DMS 273 (cell line): ENCODE measurements around the gene KCNS1.

Source experiments
- DNase-seq: peaks from one replicate; lab custom pipeline; 2025; ENCODE audit not compliant: unreplicated experiment; lab: John Stamatoyannopoulos, UW

The KCNS1 gene

DNA sequence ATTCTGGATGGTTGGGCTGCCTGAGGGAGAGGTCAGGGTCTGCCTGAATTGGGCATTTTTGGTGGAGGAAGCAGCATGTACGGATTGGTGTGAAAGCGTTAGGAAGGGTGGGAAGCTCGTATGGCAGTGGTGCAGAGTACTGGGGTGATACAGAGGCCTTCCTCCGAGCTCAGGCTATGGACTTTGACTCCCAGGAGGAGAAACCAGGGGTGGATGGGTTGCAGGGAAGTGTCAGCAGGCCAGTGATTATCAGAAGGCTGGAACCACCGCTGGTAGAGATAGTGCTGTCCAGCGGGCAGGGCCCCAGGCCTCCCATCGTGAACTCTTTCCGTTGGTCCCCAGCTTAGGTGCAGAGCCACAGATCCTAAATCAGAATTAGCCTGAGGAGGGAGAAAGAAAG is 8.7 kb upstream of the KCNS1 start:
- DNase-seq: no peak

DNA sequence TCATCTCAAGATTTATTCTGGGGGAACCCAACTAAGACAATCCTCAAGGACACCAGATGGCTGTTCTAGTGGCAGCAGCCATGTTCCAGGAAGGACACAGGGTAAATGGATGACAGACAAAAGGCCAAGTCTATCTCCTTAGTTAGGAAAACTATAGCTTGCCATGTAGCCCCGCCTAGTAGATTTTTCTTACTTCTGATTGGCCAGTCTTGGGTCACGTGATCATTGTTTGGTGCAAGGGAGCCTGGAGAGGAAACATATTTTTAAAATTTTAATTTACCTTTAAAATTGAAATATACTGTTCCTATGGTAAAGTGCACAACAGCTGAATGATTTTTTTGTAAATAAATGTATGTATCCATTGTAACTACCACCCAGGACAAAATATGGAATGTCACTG is 4.4 kb upstream of the KCNS1 start:
- no peak for DNase-seq

DNA sequence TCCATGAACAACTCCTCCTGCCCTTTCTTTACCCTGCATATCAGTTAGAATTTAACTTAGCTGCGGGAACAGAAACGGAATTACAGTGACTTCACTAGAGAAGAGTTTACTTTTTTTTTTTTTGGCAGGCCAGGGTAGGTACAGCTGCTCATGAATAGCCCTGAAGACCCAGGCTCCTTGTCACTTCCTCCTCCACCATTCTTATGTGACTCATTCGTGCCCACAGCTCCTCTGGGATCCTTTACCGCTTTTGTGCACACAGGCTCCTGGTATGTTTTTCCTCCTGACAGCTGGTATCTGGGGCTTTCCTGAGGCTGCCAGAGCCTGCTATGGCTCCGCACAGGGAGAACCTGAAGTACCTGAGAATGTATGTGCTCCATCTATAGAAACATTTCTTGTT is 3.9 kb upstream of the KCNS1 start:
- DNase-seq: peak; percentile 42

DNA sequence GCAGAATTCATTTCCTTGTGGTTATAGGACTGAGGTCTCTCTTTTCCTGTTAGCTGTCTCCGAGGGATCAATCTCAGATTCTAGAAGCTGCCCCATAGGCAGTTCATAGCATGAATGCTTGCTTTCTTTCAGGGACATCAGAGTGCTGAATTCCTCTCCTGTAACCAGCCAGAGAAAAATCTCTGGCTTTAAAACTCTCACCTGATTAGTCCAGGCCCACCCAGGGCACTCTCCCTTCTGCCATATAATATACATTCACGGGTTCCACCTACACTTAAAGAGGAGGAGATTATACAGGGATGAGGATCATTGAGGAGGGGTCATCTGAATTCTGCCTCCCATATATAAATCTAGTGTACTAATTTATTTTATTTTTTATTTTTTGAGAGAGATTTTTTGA is 2.1 kb upstream of the KCNS1 start:
- DNase-seq: no peak

DNA sequence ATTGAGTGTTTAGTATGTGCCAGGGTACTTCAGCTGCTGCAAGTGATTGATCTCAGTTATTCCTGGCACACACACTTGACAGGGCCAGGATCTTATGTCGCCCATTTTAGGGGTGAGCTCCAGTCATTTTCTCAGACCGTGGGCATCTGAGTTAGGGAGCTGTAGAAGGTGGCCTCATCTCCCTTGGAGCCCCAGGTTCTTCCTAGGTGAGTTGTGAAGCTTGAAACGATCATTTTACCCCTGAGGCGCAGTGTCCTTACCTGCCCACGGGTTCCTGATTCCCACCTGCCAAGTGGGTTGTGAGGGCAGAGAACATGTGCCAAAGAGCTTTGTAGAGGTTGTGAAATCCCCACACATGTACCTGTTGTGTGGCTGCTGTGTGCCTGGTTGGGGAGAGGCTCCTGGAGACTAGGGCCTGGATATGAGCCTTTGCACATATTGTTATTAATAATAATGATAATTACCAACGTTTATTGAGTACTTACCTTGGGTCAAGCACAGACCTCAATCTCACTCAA is 465 bp upstream of the KCNS1 start:
- no peak for DNase-seq

DNA sequence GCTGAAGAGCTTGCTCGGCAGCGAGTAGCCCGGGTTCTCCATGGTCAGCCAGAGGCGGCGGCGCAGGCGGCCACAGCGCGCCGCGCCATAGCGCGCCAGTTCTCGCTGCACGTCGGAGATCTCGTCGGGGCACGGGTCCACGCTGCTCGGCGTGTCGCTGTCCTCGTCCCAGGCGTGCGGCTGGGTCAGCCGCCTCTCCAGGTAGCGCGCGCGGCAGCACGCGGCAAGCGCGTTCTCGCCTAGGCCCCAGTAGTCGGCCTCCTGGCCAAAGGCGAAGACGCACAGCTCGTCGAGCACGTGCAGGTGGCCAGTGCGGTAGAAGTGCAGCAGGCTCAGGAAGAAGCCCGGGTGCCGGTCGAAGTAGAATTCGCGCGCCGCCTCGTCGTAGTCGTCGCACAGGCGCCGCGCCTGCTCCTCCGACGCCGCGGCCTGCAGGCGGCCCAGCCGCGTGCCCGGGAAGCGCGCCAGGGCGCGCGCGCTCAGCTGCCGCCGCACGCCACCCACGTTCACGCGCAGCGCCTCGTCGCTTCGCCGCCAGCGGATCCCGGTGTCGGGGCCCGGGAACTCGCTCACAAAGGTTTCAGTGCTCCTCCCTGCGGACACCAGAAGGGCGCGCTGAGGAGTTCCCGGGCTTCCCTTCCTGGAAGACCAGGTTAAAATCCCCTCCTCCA is 2.7 kb downstream of the KCNS1 start:
- peak; percentile 77 for DNase-seq

DNA sequence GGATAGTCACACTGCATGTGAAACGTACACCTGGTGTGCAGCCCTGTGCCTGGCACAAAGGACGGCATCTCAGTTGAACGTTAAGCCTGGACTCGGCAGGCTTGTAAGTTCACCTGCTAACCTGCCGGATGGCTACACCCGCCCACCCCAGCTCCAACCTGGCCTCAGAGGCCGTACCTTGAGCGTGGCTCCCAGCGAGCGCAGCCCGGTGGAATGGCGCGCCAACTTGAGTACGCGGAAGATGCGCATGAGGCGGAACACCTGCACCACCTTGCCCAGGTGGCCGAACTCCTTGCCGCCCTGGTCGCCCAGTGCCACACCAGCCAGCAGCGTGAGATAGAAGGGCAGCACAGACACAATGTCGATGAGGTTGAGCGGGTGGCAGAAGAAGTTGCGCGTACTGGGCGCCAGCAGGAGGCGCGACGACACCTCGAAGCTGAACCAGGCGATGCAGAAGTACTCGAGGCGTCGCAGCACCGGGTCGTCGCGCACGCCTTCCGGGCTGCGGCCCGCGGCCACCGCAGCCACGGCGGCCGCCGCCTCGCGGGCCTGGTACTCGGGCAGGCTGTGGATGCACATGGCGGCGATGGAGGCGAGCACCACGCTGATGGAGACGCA is 3.3 kb downstream of the KCNS1 start:
- DNase-seq: no peak

DNA sequence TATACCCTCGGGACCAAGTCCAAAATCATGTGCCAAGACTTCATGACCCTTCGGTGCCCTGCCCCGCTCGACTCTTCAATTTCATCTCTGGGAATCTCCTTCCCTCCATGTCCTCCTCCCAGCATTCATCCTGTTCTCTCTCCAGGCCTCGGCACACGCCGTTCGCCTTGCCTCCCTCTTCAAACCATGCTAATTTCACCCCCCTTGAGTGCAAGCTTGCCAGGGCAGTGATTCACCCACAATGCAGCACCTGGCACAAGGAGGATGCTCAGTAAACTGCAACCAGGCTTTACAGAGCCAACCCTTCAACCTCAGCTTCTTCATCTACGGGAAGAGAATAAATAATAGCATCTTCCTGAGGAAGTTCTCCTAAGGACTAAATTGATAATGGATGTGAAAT is 4.1 kb downstream of the KCNS1 start:
- DNase-seq: no peak

DNA sequence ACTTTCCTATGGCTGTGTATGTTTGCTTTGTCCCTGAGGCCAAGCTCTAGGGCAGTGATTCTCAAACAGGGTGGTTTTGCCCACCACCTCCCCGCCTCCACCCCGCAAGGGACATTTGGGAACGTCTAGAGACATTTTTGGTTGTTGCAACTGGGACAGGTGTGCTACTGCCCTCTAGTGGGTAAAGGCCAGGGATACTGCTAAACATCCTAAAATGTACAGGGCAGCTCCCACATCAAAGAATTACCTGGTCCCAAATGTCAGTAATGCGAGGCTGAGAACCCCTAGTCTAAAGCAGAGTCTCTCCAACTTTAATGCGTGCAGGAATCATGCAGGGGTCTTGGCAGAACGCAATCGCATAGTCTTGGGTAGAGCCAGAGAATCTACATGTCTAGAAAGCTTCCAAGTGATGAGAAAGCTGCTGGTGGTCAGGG is 5.1 kb downstream of the KCNS1 start:
- peak; percentile 83 for DNase-seq

DNA sequence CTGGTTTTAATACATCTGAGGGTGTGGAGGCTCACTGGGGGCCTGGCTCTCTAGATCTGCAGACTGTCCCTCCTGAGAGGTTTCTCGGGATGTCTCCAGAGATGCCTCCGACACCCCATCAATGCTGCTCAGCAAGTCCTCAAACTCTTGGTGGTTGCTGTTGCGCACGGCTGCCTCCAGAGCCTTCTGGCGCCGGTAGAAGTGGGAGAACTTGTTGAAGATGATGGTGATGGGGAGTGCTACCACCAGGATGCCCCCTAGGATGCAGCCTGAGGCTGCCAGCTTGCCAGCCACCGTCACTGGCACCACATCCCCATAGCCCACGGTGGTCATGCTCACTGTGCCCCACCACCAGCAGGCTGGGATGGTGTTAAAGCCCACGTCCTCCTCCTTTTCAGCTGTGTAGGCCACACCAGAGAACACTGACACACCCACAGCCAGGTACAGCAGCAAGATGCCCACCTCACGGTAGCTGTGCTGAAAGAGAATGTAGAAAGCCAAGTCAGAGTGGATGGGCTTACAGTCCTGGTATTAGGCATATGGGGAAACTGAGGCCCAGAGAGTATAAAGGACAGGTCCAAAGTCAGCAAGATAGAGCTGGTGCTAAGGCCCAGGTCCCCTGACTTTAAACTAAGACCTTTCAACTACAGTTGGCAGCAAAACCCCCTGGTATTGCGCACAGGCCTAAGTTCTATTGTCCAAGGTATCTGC is 5.9 kb downstream of the KCNS1 start:
- no peak for DNase-seq

DNA sequence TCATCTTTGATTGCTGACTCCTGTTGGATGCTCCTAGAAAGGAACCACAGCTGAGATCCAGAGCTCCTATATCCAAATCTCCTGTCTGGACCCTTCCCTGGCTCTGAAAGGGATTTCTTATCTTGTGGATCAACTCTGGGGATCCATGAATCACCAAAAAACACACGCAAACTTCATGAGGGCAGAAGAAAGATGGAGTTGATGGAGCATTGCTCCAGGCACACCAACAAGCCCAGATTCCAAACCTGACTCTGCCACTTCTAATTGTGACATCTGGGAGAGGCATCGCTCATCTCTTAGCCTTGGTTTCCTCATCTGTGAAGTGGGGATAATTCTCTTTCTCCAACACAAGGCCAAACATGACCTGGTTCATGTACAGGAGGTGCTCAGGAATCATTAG is 6.7 kb downstream of the KCNS1 start:
- no peak for DNase-seq

DNA sequence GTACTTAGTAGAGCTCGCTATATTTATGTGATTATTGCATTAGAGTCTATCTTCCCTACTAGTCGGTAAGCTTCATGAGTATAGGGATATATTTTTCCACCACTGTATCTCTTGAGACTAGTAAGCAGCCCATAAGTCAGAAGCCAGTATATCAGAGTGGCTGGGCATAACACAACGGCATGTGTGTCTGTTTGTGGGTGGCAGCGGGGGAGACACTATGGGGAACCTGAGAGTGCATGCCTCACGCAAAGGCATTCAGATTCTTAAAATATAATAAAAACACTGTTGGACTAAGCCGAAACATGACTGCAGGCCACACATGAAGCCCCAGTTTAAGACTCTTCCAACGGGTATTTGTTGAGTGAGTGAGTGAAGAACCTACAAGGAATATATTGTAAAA is 8.0 kb downstream of the KCNS1 start:
- DNase-seq: no peak

DNA sequence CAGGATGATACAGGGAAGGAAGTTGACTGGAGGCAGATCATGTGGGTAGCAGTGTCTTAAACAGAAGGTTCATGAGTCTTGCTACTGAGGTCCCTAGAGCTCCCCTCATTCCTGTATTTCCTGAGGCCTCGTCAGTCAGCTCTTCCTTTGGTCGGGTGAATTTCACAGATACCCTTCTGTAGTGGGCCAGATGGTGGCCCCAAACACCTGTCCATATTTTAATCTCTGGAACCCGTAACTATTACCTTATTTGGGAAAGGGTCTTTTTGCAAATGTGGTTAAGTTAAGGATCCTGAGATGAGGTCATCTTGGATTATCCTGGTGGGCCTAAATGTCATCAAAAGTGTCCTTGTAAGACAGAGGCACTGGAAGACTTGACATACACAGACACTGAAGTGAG is 9.6 kb downstream of the KCNS1 start:
- peak; percentile 51 for DNase-seq

DNA sequence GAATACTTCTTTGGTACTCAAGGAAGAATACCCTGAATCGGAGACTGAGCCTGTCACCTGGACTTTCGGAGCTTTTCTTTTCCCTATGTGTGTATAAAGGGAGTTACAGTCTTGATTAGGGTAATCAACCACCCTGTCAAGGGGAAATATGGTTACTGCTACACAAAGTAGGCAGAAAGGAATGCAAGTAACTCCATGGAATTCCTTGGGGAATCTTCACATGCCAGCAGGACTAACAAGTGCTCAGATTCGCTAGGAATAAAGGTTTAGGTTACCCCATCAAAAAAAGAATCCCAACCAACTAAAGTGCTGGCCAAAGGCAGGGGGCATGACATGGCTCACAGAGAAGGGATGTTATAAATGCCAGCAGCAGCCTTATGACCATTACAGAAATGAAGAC is 10.4 kb downstream of the KCNS1 start:
- DNase-seq: no peak

DNA sequence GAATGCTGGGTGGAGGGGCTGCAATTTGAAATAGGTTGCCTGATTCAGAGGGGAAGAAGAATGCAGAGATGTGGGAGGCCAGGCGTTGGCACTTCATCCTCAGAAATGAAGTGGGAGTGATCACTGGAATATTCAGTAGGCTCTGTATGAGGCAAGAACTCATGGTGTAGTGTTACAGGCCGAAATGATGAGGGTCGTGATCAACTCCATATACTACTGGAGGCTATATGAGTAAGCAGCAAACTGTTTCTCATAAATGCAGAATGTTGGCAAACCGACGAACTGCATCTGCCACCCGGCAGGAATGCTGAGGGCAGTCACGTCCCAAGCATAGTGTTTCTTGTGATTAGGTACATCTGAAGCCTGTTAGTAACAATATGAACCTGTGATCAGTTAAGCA is 12.7 kb downstream of the KCNS1 start:
- no peak for DNase-seq

DNA sequence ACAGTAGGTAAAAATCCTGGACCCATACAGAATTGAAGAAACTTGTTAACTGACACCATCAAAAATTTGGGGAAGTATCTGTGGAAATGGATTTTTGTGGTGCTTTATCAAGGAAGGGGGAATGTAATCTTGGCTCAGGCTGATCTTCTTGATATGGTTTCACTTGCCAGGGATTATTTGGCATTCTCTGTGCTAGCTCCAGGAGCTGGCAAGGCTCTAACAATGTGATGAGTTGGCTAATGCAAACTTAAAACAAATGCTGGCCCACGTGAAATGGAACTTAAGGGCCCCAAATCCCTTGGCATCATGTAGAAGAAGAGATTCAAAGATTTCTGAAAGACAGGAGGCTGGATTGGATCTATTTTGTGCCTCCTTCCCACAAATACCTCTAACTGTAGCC is 13.1 kb downstream of the KCNS1 start:
- no peak for DNase-seq

DNA sequence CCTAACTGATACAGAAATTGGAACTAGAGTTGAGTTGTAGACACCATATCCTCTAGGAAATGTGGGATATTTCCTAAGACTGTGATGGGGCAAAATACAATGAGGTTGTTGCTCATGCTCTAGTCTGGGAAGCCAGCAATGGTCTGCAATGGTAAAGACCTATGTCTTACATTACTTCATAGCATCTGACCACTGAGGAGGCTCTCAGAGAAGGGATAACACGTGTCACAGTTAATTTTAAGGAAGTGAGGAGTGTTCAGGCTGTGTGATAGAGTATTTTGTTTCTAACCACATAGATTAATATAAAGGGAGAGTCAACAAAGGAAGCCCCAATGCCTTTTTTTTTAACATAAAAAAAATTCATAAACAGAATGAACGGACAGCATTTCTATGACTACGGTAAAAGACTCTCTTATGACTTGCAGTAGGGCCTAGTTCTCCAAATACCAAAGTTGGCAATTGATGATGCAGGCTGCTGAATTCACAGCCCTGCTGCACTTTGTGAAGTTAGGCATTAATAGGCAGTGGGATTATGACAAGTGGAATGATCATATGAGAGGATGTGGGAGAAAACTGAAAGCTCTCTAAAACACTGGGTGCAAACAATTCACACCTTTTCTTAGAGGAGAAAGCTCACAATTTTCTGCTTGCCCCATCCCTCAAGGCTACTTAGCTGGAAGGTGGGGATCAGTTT is 13.7 kb downstream of the KCNS1 start:
- no peak for DNase-seq

DNA sequence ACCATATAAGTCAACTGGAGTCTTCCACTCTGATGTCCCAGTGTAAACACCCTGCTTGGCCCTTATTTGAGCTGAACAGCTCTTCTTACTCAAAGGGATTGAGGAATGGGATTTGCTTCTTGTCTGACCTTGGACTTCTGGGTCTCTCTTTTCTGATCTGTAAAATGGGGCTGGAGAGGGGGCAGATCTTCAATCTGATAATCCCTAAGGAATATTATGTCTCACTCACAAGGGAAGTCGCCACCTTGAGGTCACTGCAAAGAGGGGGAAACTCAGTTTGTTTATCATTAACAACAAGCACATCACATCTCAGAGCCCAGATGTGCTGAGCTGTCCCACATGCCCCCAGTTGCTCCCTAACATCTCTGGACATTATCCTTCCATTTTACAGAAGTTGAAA is 15.1 kb downstream of the KCNS1 start:
- DNase-seq: no peak

DNA sequence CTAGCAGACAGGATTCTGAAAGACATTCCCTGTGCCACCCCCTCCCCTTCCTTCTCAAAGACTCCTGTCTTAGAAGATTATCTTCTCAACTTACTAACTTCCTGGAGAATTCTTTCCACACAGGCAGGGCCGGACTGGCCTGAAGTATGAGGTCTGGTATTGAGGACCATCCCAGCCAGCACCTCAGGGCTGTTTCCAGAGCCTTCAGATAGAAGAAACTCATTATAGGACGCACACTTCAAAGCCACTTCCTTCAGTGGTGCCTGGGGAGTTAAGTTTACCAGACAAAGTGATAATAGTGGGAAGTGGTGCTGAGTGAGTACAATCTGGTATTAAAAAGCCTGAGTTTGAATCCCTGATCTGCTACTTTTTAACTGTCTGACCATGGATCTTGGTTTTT is 15.6 kb downstream of the KCNS1 start:
- DNase-seq: no peak

DNA sequence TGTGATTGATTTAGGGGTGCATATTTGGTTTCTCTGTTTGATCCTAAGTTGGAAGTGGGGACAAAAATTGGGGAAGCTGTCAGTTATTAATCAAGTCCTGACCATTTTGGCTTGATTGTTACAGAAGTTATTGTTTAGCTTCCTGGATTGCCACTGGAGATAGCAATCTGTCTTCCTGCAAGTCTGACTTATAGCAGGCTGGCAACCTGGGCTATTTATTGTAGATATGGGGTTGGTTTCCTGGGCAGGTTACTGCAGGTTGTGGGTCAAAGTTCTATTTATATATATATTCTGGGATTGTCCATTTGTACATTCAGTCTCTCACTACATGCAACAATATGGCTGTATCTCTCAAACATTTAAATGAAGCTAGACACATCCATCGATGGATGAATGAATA is 17.8 kb downstream of the KCNS1 start:
- no peak for DNase-seq

DNA sequence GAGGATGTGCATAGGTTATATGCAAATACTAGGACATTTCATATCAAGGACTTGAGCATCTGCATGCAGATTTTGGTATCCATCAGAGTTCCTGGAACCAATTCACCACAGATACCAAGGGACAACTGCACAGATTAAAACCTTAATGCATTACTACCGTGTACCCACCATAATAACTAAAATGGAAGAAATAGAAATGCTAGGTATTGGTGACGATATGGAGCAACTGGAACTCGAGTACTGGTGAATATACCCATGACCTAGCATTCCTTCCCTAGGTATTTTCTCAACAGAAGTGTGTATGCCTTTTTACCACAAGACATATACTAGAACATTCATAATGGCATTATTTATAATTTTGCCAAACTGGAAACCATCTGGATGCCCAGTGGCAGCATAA is 18.5 kb downstream of the KCNS1 start:
- DNase-seq: no peak
